GM23248 (cell line): Measurements from ENCODE around the gene HES4. TPM values are rescaled to one million over a fixed set of nuclear protein-coding genes. Genes with fewer than 3 reads are reported as not detected.

Experiments used
- DNase-seq: peaks from one replicate; pipeline ENCODE4 v3.0.0-alpha.2; 2015
- H2AFZ ChIP-seq: fragments of 200-600 bp; sonication (generic); 2 replicates; pipeline ENCODE4 v1.6.1; 2016; ENCODE audit warnings: antibody characterized with exemption
- H3F3A ChIP-seq: fragments of 200-600 bp; sonication (generic); 2 replicates; pipeline ENCODE4 v1.6.1; 2016; ENCODE audit warnings: mild to moderate bottlenecking, antibody characterized with exemption, mixed run types; ENCODE audit not compliant: insufficient read depth
- H3K27ac ChIP-seq: fragments of 200-600 bp; sonication (generic); 2 replicates; pipeline ENCODE4 v1.5.1; 2016; ENCODE audit warnings: mild to moderate bottlenecking
- H3K27me3 ChIP-seq: fragments of 200-600 bp; sonication (generic); replicated peaks from 2 replicates; pipeline ENCODE4 v1.6.1; 2016; ENCODE audit warnings: mild to moderate bottlenecking; ENCODE audit not compliant: insufficient read depth
- H3K36me3 ChIP-seq: fragments of 200-600 bp; sonication (generic); 2 replicates; pipeline ENCODE4 v1.6.1; 2016; ENCODE audit warnings: low read depth, mild to moderate bottlenecking
- H3K4me1 ChIP-seq: fragments of 200-600 bp; sonication (generic); 2 replicates; pipeline ENCODE4 v1.6.1; 2016; ENCODE audit warnings: mild to moderate bottlenecking; ENCODE audit not compliant: insufficient read depth
- H3K4me2 ChIP-seq: fragments of 200-600 bp; sonication (generic); one replicate; pipeline ENCODE4 v1.6.1; 2016; ENCODE audit warnings: mild to moderate bottlenecking; ENCODE audit not compliant: unreplicated experiment
- H3K4me3 ChIP-seq: fragments of 200-600 bp; sonication (generic); 2 replicates; pipeline ENCODE4 v1.5.1; 2016; ENCODE audit warnings: mild to moderate bottlenecking
- H3K79me2 ChIP-seq: fragments of 200-600 bp; sonication (generic); 2 replicates; pipeline ENCODE4 v1.6.1; 2016; ENCODE audit warnings: mild to moderate bottlenecking; ENCODE audit not compliant: insufficient read depth
- H3K9ac ChIP-seq: fragments of 200-600 bp; sonication (generic); 2 replicates; pipeline ENCODE4 v1.6.1; 2016; ENCODE audit warnings: mild to moderate bottlenecking
- H3K9me2 ChIP-seq: fragments of 200-600 bp; sonication (generic); 2 replicates; pipeline ENCODE4 v1.6.1; 2016; ENCODE audit warnings: mixed run types, mild to moderate bottlenecking, moderate library complexity; ENCODE audit not compliant: insufficient read depth
- H3K9me3 ChIP-seq: fragments of 200-600 bp; sonication (generic); one replicate; pipeline ENCODE4 v1.6.1; 2017; ENCODE audit warnings: low read depth
- H4K20me1 ChIP-seq: fragments of 200-600 bp; sonication (generic); 2 replicates; pipeline ENCODE4 v1.6.0; 2016; ENCODE audit not compliant: insufficient read depth
- EZH2 ChIP-seq: fragments of 200-600 bp; sonication (generic); IDR thresholded peaks from 2 replicates; pipeline ENCODE4 v1.6.1; 2018; ENCODE audit warnings: antibody characterized with exemption, mild to moderate bottlenecking; ENCODE audit not compliant: insufficient read depth, poor library complexity, severe bottlenecking
- EZH2phosphoT487 ChIP-seq: fragments of 200-600 bp; sonication (generic); IDR thresholded peaks from 2 replicates; pipeline ENCODE4 v1.6.1; 2018; ENCODE audit warnings: antibody characterized with exemption, moderate library complexity, mild to moderate bottlenecking, low read depth; ENCODE audit not compliant: insufficient read depth
- WGBS, 2 experiments: methylation state at CpG; one replicate each; pipeline ENCODE4 v1.1.6; 2015 to 2017; ENCODE audit warnings: low lambda C conversion rate in 2 of 2, low coverage in 1 of 2; ENCODE audit errors: missing lambda C conversion rate in 2 of 2; 5-methylcytosine and 5-hydroxymethylcytosine counted together
- in situ Hi-C: fragments of 300-500 bp; cut with MboI; formaldehyde crosslinking; loops from 2 replicates; pipeline ENCODE4 v1.15.0; 2020
- polyA plus RNA-seq: library from polyadenylated mRNA; unstranded; fragments of >200 nt; fragmentation: Nextera tagmentation; extraction: Ambion mirVana; gene quantifications from 2 replicates; pipeline ENCODE4 v1.2.1, GENCODE V29; 2016
- total RNA-seq: library from RNA; depleted of rRNA; stranded (reverse); fragments of >200 nt; shearing (Covaris generic); gene quantifications from 2 replicates; pipeline ENCODE4 v1.2.3, GENCODE V29; 2014

The HES4 gene
- total and polyA plus RNA-seq, 2 experiments from 2014 or later, result 3.1 to 4.1 TPM

GRCh38 chr1:959731-960362 is 40.0 kb downstream of the HES4 start:
- Histone ChIP-seq H3K36me3 (no peaks in the 10 kb centered on the region; the same call in 1 of the 2 replicates), H3K4me3 (peak overlapping the region; percentile 77), H3K27ac (no peak overlapping the region), H3K9ac (peak overlapping the region; percentile 82), H3F3A (no peaks in the 10 kb centered on the region), H4K20me1 (no peaks in the 10 kb centered on the region), H3K27me3 (no peaks in the 10 kb centered on the region), H3K9me3 (no peaks in the 10 kb centered on the region), H3K9me2 (no peaks in the 10 kb centered on the region), H3K4me2 (peak overlapping the region; percentile 57), H3K4me1 (peaks cover 11% of the 10 kb centered on the region; the same call in 1 of the 2 replicates), H2AFZ (peak overlapping the region; percentile 82), H3K79me2 (peaks cover 35% of the 10 kb centered on the region)
- in situ Hi-C loops, result no loop called here
- DNase-seq, result no peak
- 28 to 32% methylated on average over 17 to 57 of the region's 57 CpGs for WGBS, 2 experiments
- TF ChIP-seq EZH2 (no peak), EZH2phosphoT487 (no peak)

- peak within 1 kb of the TSS; percentile 39 for H3K27ac ChIP-seq
- no peak for TF ChIP-seq EZH2phosphoT487
- no peak for TF ChIP-seq EZH2
- peaks cover 11% of the 10 kb centered on the region; the same call in 1 of the 2 replicates for H3K4me1 ChIP-seq
- H3K27me3 ChIP-seq, result no peaks in the 10 kb centered on the region
- no peaks in the 10 kb centered on the region for H3K9me3 ChIP-seq
- H2AFZ ChIP-seq, result peak within 1 kb of the TSS; percentile 82
- peak within 1 kb of the TSS; percentile 92 for H3K4me2 ChIP-seq
- in situ Hi-C loops, result no loop called here
- no peaks in the 10 kb centered on the region; the same call in 1 of the 2 replicates for H3K36me3 ChIP-seq
- H3K4me3 ChIP-seq, result peak within 1 kb of the TSS; percentile 95
- peak within 1 kb of the TSS; percentile 92 for H3K9ac ChIP-seq
- peak; percentile 94 for DNase-seq
- no peaks in the 10 kb centered on the region for H3F3A ChIP-seq
- no peaks in the 10 kb centered on the region for H4K20me1 ChIP-seq
- no peaks in the 10 kb centered on the region for H3K9me2 ChIP-seq
- peaks cover 35% of the 10 kb centered on the region for H3K79me2 ChIP-seq
- WGBS, 2 experiments, result 5% methylated on average over 63 to 70 of the region's 101 CpGs
These were observed 40.8 kb downstream of the HES4 start, which contains the start of gene NOC2L for GRCh38 chr1:958823-959730. Gene NOC2L (minus strand): TSS chr1:959256. CDS start chr1:959240, 16 bp downstream.

- Histone ChIP-seq H3K36me3 (no peaks in the 10 kb centered on the region; the same call in 1 of the 2 replicates), H3K27ac (no peak overlapping the region), H3K9ac (no peak overlapping the region), H3K4me3 (no peak overlapping the region), H3K9me2 (no peaks in the 10 kb centered on the region), H3K9me3 (no peaks in the 10 kb centered on the region), H4K20me1 (no peaks in the 10 kb centered on the region), H2AFZ (no peak overlapping the region), H3K79me2 (peaks cover 34% of the 10 kb centered on the region), H3K27me3 (no peaks in the 10 kb centered on the region), H3K4me1 (peaks cover 11% of the 10 kb centered on the region; the same call in 1 of the 2 replicates), H3F3A (no peaks in the 10 kb centered on the region), H3K4me2 (no peak overlapping the region)
- DNase-seq, result no peak
- no peak for TF ChIP-seq EZH2
- no peak for TF ChIP-seq EZH2phosphoT487
- in situ Hi-C loops, result no loop called here
- 93 to 95% methylated on average over 9 to 11 of the region's 11 CpGs for WGBS, 2 experiments
These were observed 43.3 kb downstream of the HES4 start for GRCh38 chr1:956636-957035.

- no peak overlapping the region for H2AFZ ChIP-seq
- WGBS, 2 experiments, result 94 to 98% methylated on average over 5 to 6 of the region's 6 CpGs
- peaks cover 11% of the 10 kb centered on the region; the same call in 1 of the 2 replicates for H3K4me1 ChIP-seq
- H3K9me3 ChIP-seq, result no peaks in the 10 kb centered on the region
- no peak overlapping the region for H3K4me3 ChIP-seq
- no peaks in the 10 kb centered on the region for H3F3A ChIP-seq
- peaks cover 30% of the 10 kb centered on the region for H3K79me2 ChIP-seq
- no peak overlapping the region for H3K27ac ChIP-seq
- DNase-seq, result no peak
- H3K9ac ChIP-seq, result no peak overlapping the region
- in situ Hi-C loops, result no loop called here
- no peaks in the 10 kb centered on the region for H4K20me1 ChIP-seq
- H3K4me2 ChIP-seq, result no peak overlapping the region
- no peaks in the 10 kb centered on the region; the same call in 1 of the 2 replicates for H3K36me3 ChIP-seq
- TF ChIP-seq EZH2 (no peak), EZH2phosphoT487 (no peak)
- no peaks in the 10 kb centered on the region for H3K9me2 ChIP-seq
- H3K27me3 ChIP-seq, result no peaks in the 10 kb centered on the region
These were observed 44.4 kb downstream of the HES4 start for GRCh38 chr1:955474-955873.
